ENCODE measurements around the gene TMEM135. TPM values are rescaled to one million over a fixed set of nuclear protein-coding genes. Genes with fewer than 3 reads are reported as not detected.

Gene TMEM135
- total and polyA plus RNA-seq, 2 experiments from 2014 or later: 11.0 to 11.9 TPM

DNA sequence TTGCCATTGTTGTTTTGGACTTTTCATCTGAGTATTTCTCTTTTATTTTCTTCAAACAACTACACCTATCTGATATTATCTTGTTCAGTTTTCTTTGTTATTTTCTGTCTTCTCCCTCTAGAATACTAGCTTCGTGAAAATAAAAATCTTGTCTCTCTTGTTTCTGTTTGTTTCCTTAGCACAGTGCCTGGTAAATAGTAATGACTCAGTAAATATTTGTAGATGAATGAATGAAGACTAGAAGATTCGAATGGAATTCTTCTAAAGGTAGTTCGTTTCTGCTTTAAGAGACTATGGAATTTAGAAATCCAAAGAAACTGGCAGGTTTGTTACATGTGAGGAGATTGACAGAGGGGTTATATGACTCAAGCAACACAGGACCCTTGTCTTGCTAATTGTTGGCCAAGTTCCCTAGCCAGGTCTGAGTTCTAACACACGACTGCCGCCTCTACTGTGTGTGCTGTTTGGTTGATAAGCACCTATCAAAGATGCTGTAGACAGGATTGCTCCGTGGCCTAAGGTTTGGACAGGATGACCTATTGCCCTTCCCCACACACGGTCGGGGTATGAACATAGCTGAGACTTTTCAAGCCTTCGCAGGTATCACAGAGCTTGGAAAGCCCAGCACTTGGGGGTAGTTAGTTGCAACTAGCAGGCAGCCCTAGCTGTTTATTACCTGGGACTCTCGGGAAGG lies 831 bp upstream of the TMEM135 start:
- Histone ChIP-seq H2AFZ (peak overlapping the region; percentile 99), H3K4me1 (ENCODE audit: insufficient read depth) (peaks cover 19% of the 10 kb centered on the region), H3K9me3 (ENCODE audit: low read depth) (no peaks in the 10 kb centered on the region), H3K27ac (no peak overlapping the region), H4K20me1 (ENCODE audit: insufficient read depth) (no peaks in the 10 kb centered on the region), H3K9me2 (ENCODE audit: insufficient read depth) (no peaks in the 10 kb centered on the region), H3K36me3 (ENCODE audit: low read depth) (no peaks in the 10 kb centered on the region), H3F3A (ENCODE audit: insufficient read depth) (peaks cover 4% of the 10 kb centered on the region), H3K79me2 (ENCODE audit: insufficient read depth) (peaks cover 40% of the 10 kb centered on the region), H3K9ac (peak overlapping the region; percentile 86), H3K4me2 (ENCODE audit: unreplicated experiment) (peak overlapping the region; percentile 86), H3K27me3 (replicated peaks; ENCODE audit: insufficient read depth) (no peaks in the 10 kb centered on the region), H3K4me3 (peak overlapping the region; percentile 99)
- TF ChIP-seq EZH2phosphoT487 (IDR thresholded peaks at IDR 0.05; ENCODE audit: insufficient read depth, low read depth): no peak
- no peak for TF ChIP-seq EZH2 (IDR thresholded peaks at IDR 0.05; ENCODE audit: insufficient read depth, poor library complexity, severe bottlenecking)
- 63 to 68% methylated on average over 10 of the region's 10 CpGs for WGBS, 2 experiments (ENCODE audit: low coverage in 1 of 2, low lambda C conversion rate in 2 of 2, missing lambda C conversion rate in 2 of 2)
- no peak for DNase-seq
- in situ Hi-C loops (cut with MboI): no loop called here

DNA sequence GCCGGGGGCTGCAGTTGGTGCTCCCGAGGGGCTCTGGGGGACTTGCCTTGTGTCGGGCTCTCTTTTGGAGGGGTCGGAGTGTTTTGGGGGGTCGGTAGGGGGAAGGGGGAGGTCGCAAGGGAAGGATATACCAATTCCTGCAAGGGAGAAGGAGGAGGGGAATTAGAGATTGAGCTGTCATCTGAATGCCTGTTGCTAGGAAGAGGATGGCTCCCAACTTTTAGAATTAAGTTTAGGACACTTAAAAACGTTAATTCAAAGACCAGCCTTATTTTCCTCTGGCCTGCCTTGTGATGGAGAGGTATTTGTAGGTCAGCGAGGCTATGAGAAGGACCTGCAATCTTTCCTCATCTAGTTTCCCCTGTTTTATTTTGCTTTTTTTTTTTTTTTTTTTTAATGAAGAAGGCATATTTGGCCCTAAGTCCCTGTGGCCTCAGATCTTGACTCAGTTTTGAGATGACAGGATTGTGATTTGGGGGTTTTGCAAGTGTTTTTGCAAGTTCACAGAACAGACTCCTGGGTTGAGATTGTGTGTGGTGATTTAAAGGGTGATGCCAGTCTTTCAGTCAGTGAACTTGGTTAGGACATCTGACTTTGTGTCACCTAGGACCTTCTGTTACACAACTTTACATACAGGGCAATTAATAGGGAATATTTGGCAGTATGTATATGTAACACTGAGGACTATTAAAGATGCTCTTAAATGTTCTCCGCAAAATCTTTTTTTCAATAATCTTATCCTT lies 672 bp downstream of the TMEM135 start:
- H4K20me1 ChIP-seq (ENCODE audit: insufficient read depth): no peaks in the 10 kb centered on the region
- H3F3A ChIP-seq (ENCODE audit: insufficient read depth): peaks cover 4% of the 10 kb centered on the region
- no peaks in the 10 kb centered on the region for H3K27me3 ChIP-seq (replicated peaks; ENCODE audit: insufficient read depth)
- TF ChIP-seq EZH2 (IDR thresholded peaks at IDR 0.05; ENCODE audit: insufficient read depth, poor library complexity, severe bottlenecking): no peak
- TF ChIP-seq EZH2phosphoT487 (IDR thresholded peaks at IDR 0.05; ENCODE audit: insufficient read depth, low read depth): no peak
- no peaks in the 10 kb centered on the region for H3K9me3 ChIP-seq (ENCODE audit: low read depth)
- H3K9ac ChIP-seq: peak overlapping the region; percentile 86
- 13 to 18% methylated on average over 8 to 9 of the region's 9 CpGs for WGBS, 2 experiments (ENCODE audit: low coverage in 1 of 2, low lambda C conversion rate in 2 of 2, missing lambda C conversion rate in 2 of 2)
- H3K27ac ChIP-seq: peak overlapping the region; percentile 24
- H3K4me2 ChIP-seq (ENCODE audit: unreplicated experiment): peak overlapping the region; percentile 86
- peaks cover 19% of the 10 kb centered on the region for H3K4me1 ChIP-seq (ENCODE audit: insufficient read depth)
- no peaks in the 10 kb centered on the region for H3K36me3 ChIP-seq (ENCODE audit: low read depth)
- in situ Hi-C loops (cut with MboI): no loop called here
- H2AFZ ChIP-seq: peak overlapping the region; percentile 99
- no peaks in the 10 kb centered on the region for H3K9me2 ChIP-seq (ENCODE audit: insufficient read depth)
- peak; percentile 48 for DNase-seq
- H3K4me3 ChIP-seq: peak overlapping the region; percentile 99
- H3K79me2 ChIP-seq (ENCODE audit: insufficient read depth): peaks cover 55% of the 10 kb centered on the region

DNA sequence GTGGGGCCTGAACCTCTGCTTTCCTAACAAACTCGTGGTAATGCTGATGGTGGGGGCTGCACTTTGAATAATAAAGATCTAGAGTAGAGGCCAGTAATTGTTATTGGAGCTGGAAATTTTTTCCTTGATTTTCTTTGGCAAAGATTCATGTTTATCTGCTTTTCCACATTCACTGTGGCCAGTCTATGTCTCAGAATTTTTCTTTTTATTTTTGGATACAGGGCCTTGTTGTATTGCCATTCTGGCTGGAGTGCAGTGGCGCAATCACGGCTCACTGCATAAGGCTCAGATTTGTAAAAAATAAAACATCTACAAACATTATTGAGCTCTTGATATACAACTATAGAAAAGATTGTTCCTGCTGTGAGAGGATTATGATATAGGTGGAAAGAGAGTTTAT lies 1.6 kb downstream of the TMEM135 start:
- peaks cover 64% of the 10 kb centered on the region for H3K79me2 ChIP-seq (ENCODE audit: insufficient read depth)

DNA sequence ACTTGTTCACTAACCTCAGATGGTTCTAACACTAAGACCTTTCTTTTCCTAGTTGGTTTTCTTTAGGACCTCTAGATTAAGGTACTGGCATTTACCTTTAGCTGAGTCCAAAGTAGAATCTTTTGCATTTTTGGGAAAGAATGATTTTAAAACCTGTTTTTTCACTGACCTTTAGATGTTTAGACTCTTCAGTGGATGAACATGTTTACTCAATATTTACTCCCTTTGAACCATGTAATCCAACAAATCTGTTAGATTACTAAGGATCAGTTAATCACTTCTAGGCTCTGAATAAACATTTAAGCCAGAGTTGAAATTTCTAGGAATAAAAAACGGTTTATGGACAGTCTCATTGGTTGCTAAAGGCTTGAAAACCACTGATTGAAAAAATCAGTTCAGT lies 6.2 kb downstream of the TMEM135 start:
- no peak overlapping the region for H3K9ac ChIP-seq
- no peaks in the 10 kb centered on the region for H3K9me3 ChIP-seq (ENCODE audit: low read depth)
- in situ Hi-C loops (cut with MboI): no loop called here
- no peak overlapping the region for H3K4me3 ChIP-seq
- H3K79me2 ChIP-seq (ENCODE audit: insufficient read depth): peaks cover 76% of the 10 kb centered on the region
- no peak for DNase-seq
- no peaks in the 10 kb centered on the region for H3K27me3 ChIP-seq (replicated peaks; ENCODE audit: insufficient read depth)
- WGBS, 2 experiments (ENCODE audit: low coverage in 1 of 2, low lambda C conversion rate in 2 of 2, missing lambda C conversion rate in 2 of 2): 52 to 53% methylated on average over 1 of the region's 1 CpG
- peaks cover 11% of the 10 kb centered on the region for H3K4me1 ChIP-seq (ENCODE audit: insufficient read depth)
- no peaks in the 10 kb centered on the region for H3K9me2 ChIP-seq (ENCODE audit: insufficient read depth)
- H3K4me2 ChIP-seq (ENCODE audit: unreplicated experiment): no peak overlapping the region
- H3F3A ChIP-seq (ENCODE audit: insufficient read depth): no peaks in the 10 kb centered on the region
- no peaks in the 10 kb centered on the region for H4K20me1 ChIP-seq (ENCODE audit: insufficient read depth)
- H2AFZ ChIP-seq: no peak overlapping the region
- TF ChIP-seq EZH2 (IDR thresholded peaks at IDR 0.05; ENCODE audit: insufficient read depth, poor library complexity, severe bottlenecking) (no peak), EZH2phosphoT487 (IDR thresholded peaks at IDR 0.05; ENCODE audit: insufficient read depth, low read depth) (no peak)
- H3K36me3 ChIP-seq (ENCODE audit: low read depth): no peaks in the 10 kb centered on the region
- no peak overlapping the region for H3K27ac ChIP-seq

More for the DNA sequence above, 1.6 kb downstream of the TMEM135 start:
- no peak overlapping the region for H3K27ac ChIP-seq
- peaks cover 4% of the 10 kb centered on the region for H3F3A ChIP-seq (ENCODE audit: insufficient read depth)
- WGBS, 2 experiments (ENCODE audit: low coverage in 1 of 2, low lambda C conversion rate in 2 of 2, missing lambda C conversion rate in 2 of 2): 33 to 36% methylated on average over 3 of the region's 3 CpGs
- in situ Hi-C loops (cut with MboI): no loop called here
- no peaks in the 10 kb centered on the region for H4K20me1 ChIP-seq (ENCODE audit: insufficient read depth)
- no peaks in the 10 kb centered on the region for H3K9me3 ChIP-seq (ENCODE audit: low read depth)
- H3K4me1 ChIP-seq (ENCODE audit: insufficient read depth): peaks cover 15% of the 10 kb centered on the region
- TF ChIP-seq EZH2phosphoT487 (IDR thresholded peaks at IDR 0.05; ENCODE audit: insufficient read depth, low read depth) (no peak), EZH2 (IDR thresholded peaks at IDR 0.05; ENCODE audit: insufficient read depth, poor library complexity, severe bottlenecking) (no peak)
- peak overlapping the region; percentile 99 for H3K4me3 ChIP-seq
- no peaks in the 10 kb centered on the region for H3K36me3 ChIP-seq (ENCODE audit: low read depth)
- peak; percentile 25 for DNase-seq
- H3K9me2 ChIP-seq (ENCODE audit: insufficient read depth): no peaks in the 10 kb centered on the region
- no peaks in the 10 kb centered on the region for H3K27me3 ChIP-seq (replicated peaks; ENCODE audit: insufficient read depth)
- H3K4me2 ChIP-seq (ENCODE audit: unreplicated experiment): peak overlapping the region; percentile 86
- peak overlapping the region; percentile 86; the same call in 1 of the 2 replicates for H3K9ac ChIP-seq
- H2AFZ ChIP-seq: no peak overlapping the region
